Fibroblast of lung (primary cell): ENCODE data around the gene ITPR2. TPM values are rescaled to one million over a fixed set of nuclear protein-coding genes. Genes with fewer than 3 reads are reported as not detected.

ENCODE experiments used
- DNase-seq, 2 donors: peaks; one replicate each; pipeline versions ENCODE4 v3.0.0 to v3.0.0-alpha.2; 2010; ENCODE audit warnings: low read depth in 2 of 2
- H2AFZ ChIP-seq: 2 replicates; pipeline ENCODE4 v1.5.1; 2012; ENCODE audit warnings: low read length, control low read depth, inconsistent platforms
- H3K27ac ChIP-seq: 2 replicates; pipeline ENCODE4 v1.5.1; 2011; ENCODE audit warnings: low read length, control low read depth; ENCODE audit not compliant: insufficient read depth
- H3K27me3 ChIP-seq: 2 replicates; pipeline ENCODE4 v1.5.1; 2011; ENCODE audit warnings: mild to moderate bottlenecking, low read length; ENCODE audit not compliant: control insufficient read depth, insufficient read depth
- H3K36me3 ChIP-seq: 2 replicates; pipeline ENCODE4 v1.5.1; 2011; ENCODE audit warnings: low read length; ENCODE audit not compliant: control insufficient read depth, insufficient read depth
- H3K4me1 ChIP-seq: 2 replicates; pipeline ENCODE4 v1.5.1; 2011; ENCODE audit warnings: low read length; ENCODE audit not compliant: control insufficient read depth, insufficient read depth; ENCODE audit errors: extremely low read depth
- H3K4me2 ChIP-seq: 2 replicates; pipeline ENCODE4 v1.5.1; 2011; ENCODE audit warnings: low read length, control low read depth; ENCODE audit not compliant: insufficient read depth; ENCODE audit errors: extremely low read depth
- H3K4me3 ChIP-seq, 4 experiments: fragments of 200-600 bp in 1 of 4; sonication (generic) in 1 of 4; replicated peaks in 1 of 4; 2 replicates each; pipeline ENCODE4 v1.5.1; 2011 to 2016; ENCODE audit warnings: low read length in 4 of 4, low read depth in 3 of 4, mild to moderate bottlenecking in 3 of 4, control low read depth in 2 of 4, inconsistent platforms in 1 of 4, mixed read lengths in 1 of 4; ENCODE audit not compliant: insufficient read depth in 1 of 4; ENCODE audit errors: control extremely low read depth in 1 of 4
- H3K79me2 ChIP-seq: 2 replicates; pipeline ENCODE4 v1.5.1; 2012; ENCODE audit warnings: mild to moderate bottlenecking, low read length, inconsistent platforms; ENCODE audit not compliant: control insufficient read depth, insufficient read depth
- H3K9ac ChIP-seq: 2 replicates; pipeline ENCODE4 v1.5.1; 2011; ENCODE audit warnings: mild to moderate bottlenecking, low read length, control low read depth; ENCODE audit not compliant: insufficient read depth
- H3K9me3 ChIP-seq: 2 replicates; pipeline ENCODE4 v1.5.1; 2012; ENCODE audit warnings: low read depth, low read length; ENCODE audit not compliant: control insufficient read depth, insufficient read depth
- H4K20me1 ChIP-seq: 2 replicates; pipeline ENCODE4 v1.5.1; 2011; ENCODE audit warnings: low read length; ENCODE audit not compliant: control insufficient read depth, insufficient read depth; ENCODE audit errors: extremely low read depth
- CTCF ChIP-seq, 2 donors: IDR thresholded peaks in 1 of 2; conservative IDR thresholded peaks in 1 of 2; 1 replicate in 1 of 2; 2 replicates in 1 of 2; pipeline ENCODE4 v1.5.1; 2011 to 2012; ENCODE audit warnings: low read length in 2 of 2, control low read depth in 1 of 2, inconsistent platforms in 1 of 2, low read depth in 1 of 2, mild to moderate bottlenecking in 1 of 2
- EZH2 ChIP-seq: IDR thresholded peaks from 2 replicates; pipeline ENCODE4 v1.5.1; 2012; ENCODE audit warnings: low read length, control low read depth, mild to moderate bottlenecking; ENCODE audit errors: missing control alignments
- polyA plus RNA-seq, 2 donors: library from polyadenylated mRNA; depleted of rRNA in 1 of 2; stranded (reverse) in 1 of 2; unstranded in 1 of 2; fragments of >200 nt; gene quantifications; 2 replicates each; pipeline ENCODE4 v1.2.1, GENCODE V29; 2011 to 2012; ENCODE audit warnings: missing spikeins in 1 of 2
- total RNA-seq: library from RNA; depleted of rRNA; stranded (reverse); fragments of >200 nt; gene quantifications from 2 replicates; pipeline ENCODE4 v1.2.1, GENCODE V29; 2014

Gene ITPR2
- total and polyA plus RNA-seq, 2 donors (not counting 1 experiment from before 2014, with no cell fraction given) = 5.1 to 24.6 TPM

GRCh38 chr12:26345471-26346003, 487.5 kb downstream of the ITPR2 start:
- H3K9me3 ChIP-seq = no peaks in the 10 kb centered on the region
- no peaks in the 10 kb centered on the region for H3K27me3 ChIP-seq
- no peak overlapping the region for H3K4me3 ChIP-seq
- TF ChIP-seq CTCF (conservative IDR thresholded peaks at IDR 0.05 in 1 of 2, IDR thresholded peaks at IDR 0.05 in 1 of 2; ENCODE audit: low read depth in 1 of 2, low read length in 2 of 2) (no peak), EZH2 (no peak)
- H3K27ac ChIP-seq = no peak overlapping the region
- H3K4me1 ChIP-seq = no peaks in the 10 kb centered on the region
- peak in 1 of 2 donors; percentile 61 for DNase-seq
- no peak overlapping the region for H2AFZ ChIP-seq
- no peaks in the 10 kb centered on the region for H4K20me1 ChIP-seq
- H3K9ac ChIP-seq = no peak overlapping the region
- no peaks in the 10 kb centered on the region for H3K36me3 ChIP-seq
- H3K4me2 ChIP-seq = no peak overlapping the region
- no peaks in the 10 kb centered on the region for H3K79me2 ChIP-seq

GRCh38 chr12:26341491-26341890, 491.5 kb downstream of the ITPR2 start:
- DNase-seq = no peak
- no peak for TF ChIP-seq EZH2
- no peak for TF ChIP-seq CTCF (conservative IDR thresholded peaks at IDR 0.05 in 1 of 2, IDR thresholded peaks at IDR 0.05 in 1 of 2; ENCODE audit: low read depth in 1 of 2, low read length in 2 of 2)
- Histone ChIP-seq H3K27ac (no peak overlapping the region), H3K9ac (no peak overlapping the region), H3K36me3 (no peaks in the 10 kb centered on the region), H3K79me2 (no peaks in the 10 kb centered on the region), H3K9me3 (no peaks in the 10 kb centered on the region), H3K4me1 (peaks cover 2% of the 10 kb centered on the region), H3K4me3 (no peak overlapping the region), H4K20me1 (no peaks in the 10 kb centered on the region), H3K27me3 (no peaks in the 10 kb centered on the region), H2AFZ (no peak overlapping the region), H3K4me2 (no peak overlapping the region)

- no peaks in the 10 kb centered on the region for H4K20me1 ChIP-seq
- no peaks in the 10 kb centered on the region for H3K36me3 ChIP-seq
- TF ChIP-seq CTCF (conservative IDR thresholded peaks at IDR 0.05 in 1 of 2, IDR thresholded peaks at IDR 0.05 in 1 of 2; ENCODE audit: low read depth in 1 of 2, low read length in 2 of 2) (no peak), EZH2 (no peak)
- no peak overlapping the region for H3K4me2 ChIP-seq
- no peaks in the 10 kb centered on the region for H3K27me3 ChIP-seq
- H3K9ac ChIP-seq = no peak overlapping the region
- H3K79me2 ChIP-seq = no peaks in the 10 kb centered on the region
- no peak for DNase-seq
- H2AFZ ChIP-seq = no peak overlapping the region
- H3K4me3 ChIP-seq = no peak overlapping the region
- no peaks in the 10 kb centered on the region for H3K9me3 ChIP-seq
- no peak overlapping the region for H3K27ac ChIP-seq
- peaks cover 2% of the 10 kb centered on the region for H3K4me1 ChIP-seq
These were observed 492.3 kb downstream of the ITPR2 start for GRCh38 chr12:26340649-26341048.
